Mucosa of gallbladder (tissue), 1 donor: ENCODE measurements around the gene TAB2. TPM values are rescaled to one million over a fixed set of nuclear protein-coding genes. Genes with fewer than 3 reads are reported as not detected.

ENCODE experiments used
- DNase-seq: peaks from one replicate; pipeline ENCODE4 v3.0.0-alpha.2; 2020; ENCODE audit warnings: low spot score
- total RNA-seq: library from RNA; stranded (reverse); gene quantifications from one replicate; pipeline ENCODE4 v1.2.1, GENCODE V29; 2021
- donor health status: DM: no; HTN: no; CAD: no.

The TAB2 gene
- total RNA-seq, 1 donor from 2014 or later = 46.1 TPM

DNA sequence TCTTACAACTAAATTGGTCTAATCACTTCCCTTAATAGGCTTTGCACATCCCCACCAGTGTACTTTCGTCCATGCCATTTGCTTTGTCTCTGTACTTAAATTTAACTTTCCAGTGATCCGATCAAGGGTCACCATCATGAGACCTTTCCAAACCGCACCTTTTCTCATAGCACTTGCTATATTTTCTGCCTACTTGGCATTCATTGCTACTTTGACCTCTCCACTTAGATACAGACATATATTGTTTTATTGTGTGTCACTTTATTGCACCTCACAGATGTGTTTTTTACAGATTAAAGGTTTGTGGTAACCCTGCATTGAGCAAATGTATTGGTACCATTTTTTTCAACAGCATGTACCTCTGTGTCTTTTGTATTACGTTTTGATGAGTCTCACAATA lies 97.3 kb downstream of the TAB2 start:
- no peak for DNase-seq

DNA sequence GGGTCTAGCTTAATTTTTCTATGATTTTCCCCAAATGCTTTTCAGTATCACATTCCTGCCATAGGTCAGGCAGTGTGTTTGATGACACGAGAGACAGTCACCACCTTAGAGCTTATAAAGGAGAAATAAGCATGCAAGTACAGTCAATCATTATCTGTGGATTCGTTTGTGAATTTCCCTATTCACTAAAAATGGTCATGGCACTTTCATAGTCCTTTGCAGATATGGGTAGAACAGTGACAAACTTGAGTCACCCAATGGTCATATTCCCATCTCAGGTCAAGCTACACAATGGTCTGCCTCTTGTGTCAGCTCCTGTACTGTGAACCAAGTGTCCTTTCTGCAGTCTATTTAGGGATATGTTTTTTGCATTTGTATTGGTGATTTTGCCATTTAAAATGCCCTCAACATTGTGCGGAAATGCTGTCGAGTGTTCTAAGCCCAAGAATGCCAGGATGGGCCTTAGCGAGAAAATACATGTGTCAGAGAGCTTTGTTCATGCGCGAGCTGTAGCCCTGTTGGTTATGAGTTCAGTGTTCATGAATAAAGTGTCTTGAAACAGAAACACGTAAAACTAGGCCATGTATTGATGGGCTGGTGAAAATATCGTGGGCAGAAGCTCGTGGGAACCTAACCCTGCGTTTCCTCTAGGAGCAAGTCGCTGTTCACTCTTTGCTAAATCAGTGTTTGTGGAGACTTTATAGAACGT lies 102.3 kb downstream of the TAB2 start:
- no peak for DNase-seq

DNA sequence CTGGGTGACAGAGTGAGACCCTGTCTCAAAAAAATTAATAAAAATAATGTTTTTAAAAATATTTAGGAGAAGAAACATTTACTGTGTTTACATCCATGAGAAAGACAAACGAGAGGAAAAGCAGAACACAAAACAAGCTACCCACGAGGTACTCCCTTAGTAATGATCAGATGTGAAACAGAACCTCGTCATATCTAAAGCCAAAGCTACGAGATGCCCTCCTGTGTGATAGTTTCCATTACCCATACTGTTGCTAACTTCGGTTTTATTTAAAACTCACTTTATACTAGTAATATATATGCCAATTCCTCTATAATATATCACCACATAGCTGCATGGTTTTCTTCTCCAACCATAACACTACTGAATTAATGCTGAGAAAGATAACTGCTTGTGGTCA lies 103.6 kb downstream of the TAB2 start:
- DNase-seq = no peak

DNA sequence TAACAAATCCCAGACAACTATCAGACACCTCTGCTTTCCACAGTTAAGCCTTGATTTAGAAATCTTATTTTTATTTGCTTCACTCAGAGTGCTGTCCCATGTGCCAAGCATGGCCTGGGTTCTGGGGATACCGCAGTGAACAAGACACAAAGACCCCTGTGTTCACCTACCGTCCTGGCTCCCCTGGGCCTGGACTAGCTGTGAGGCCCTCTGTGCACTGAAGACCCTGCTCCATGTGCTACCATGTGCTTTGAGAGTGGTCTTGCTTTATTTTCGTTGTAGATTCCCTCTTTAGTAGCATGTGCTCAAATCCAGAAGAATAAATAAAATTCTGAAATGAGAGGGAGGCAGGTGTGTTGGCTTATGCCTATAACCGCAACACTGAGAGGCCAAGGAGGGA lies 105.1 kb downstream of the TAB2 start:
- no peak for DNase-seq

DNA sequence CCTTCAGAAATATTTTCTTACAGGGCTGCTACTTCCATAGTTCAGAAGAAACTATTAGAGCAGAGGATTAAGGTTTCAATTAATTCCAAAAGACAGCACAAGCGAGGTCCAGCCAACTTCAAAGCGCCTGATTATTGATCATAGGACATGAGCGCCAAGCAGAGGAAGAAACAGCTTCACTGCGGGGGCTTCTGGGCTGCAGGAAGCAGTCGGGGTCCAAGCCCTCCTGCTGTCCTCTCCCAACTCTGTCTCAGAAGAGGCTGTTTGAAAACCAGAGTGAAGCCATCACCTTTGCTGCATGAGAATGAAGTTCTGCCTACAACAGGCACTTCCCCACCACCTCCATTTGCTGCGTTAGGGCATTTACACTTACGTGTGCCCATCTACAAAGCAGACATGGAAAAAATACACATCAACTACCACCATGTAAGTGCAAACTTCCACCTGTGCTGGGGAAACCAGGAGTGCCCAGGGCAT lies 106.5 kb downstream of the TAB2 start:
- no peak for DNase-seq

DNA sequence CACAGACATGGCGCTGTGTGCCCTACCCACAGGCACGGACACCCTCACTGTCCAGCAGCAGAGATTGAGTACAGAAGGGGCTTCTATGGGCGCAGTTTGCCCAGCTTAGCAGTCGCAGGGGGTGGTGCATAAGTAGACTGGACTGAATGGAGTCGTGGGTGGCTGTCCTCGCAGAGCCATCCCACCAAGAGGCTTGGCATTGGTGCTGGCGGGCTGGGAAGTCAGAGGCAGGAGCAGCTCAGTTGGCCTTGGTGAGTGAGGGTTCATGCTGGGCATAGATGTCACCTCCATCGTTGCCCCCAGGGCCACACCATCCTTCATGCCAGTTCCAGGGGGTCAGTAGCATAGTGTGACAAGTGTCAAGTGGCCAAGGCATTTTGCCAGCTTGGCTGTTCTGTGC lies 107.7 kb downstream of the TAB2 start:
- no peak for DNase-seq

DNA sequence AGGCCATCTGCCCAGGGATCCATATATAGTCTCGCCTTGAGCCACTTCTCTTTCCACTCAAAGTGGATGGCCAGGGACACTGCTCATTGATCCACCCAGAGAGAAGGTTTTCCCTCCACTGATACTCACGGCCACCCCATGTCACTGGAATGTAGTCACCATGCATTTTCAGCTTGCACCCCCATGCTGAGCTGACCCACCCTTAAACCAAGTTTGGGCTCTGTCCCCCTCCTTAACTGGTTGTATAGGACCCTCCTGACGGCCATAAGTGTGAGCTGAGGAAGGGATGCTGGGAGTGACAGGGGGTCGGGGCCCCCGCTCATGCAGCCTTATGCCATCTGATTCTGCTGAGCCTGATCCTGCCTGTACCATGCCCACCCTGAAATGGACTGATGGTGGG lies 108.2 kb downstream of the TAB2 start:
- DNase-seq = no peak

DNA sequence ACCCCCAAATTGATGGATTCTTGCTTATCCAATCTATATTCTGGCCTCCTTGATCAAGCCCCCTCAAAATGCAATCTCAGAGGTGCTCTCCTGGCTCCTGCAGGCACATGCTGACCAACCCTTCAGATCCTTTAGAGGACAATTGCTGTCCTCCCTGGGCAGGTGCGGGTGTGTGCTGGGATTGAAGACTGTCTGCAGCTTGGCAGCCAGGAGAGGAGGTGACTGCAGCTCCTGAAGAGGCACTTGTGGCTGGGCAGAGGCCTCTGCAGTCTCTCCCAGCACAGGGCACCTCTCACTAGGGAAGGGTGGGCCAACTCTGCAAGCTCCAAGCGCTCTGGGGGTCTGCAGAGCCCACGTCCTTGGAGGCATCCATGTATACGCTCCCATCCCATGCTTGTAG lies 111.1 kb downstream of the TAB2 start:
- no peak for DNase-seq

DNA sequence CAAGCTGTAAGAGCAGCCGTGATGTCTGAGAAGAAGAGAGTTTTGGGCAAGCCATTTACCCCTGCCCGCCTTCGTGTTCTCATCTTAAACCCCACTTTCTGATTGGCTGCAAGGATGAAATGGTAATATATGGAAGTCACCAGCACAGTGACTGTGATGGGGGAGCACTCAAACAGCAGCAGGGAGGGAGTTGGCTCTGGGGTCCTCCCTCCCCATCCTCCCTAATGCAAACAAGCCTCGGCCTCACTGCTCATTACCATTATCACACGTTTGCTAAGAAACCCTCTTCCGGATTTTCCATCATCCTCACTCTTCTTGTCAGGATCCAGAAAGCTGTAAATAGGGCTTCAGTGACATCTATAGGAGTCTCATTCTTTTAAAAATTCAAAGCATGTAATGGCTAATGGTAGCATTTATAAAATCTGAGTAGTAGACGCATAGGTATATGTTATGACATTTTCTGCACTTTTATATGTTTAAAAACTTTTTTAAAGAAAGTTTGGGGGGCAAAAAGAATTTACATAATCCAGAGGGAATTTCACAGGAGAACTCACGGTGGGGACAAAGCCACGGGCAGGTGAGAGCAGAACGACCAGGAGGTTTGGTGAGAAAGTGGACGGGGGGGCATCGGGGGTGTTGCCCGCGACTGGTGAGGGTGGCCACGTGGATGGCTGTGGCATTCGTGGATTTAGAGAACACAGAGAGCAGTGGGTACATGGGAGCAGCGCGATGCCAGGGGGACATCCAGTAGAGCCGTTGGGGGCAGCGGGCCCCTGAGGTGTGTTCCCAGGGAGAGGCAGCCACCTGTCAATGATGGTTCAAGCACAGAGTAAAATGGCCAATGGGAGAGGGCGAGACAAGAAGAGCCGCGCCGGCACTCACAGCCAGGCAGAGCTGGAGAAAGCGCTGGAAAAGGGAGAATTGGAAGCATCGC lies 112.2 kb downstream of the TAB2 start:
- no peak for DNase-seq

DNA sequence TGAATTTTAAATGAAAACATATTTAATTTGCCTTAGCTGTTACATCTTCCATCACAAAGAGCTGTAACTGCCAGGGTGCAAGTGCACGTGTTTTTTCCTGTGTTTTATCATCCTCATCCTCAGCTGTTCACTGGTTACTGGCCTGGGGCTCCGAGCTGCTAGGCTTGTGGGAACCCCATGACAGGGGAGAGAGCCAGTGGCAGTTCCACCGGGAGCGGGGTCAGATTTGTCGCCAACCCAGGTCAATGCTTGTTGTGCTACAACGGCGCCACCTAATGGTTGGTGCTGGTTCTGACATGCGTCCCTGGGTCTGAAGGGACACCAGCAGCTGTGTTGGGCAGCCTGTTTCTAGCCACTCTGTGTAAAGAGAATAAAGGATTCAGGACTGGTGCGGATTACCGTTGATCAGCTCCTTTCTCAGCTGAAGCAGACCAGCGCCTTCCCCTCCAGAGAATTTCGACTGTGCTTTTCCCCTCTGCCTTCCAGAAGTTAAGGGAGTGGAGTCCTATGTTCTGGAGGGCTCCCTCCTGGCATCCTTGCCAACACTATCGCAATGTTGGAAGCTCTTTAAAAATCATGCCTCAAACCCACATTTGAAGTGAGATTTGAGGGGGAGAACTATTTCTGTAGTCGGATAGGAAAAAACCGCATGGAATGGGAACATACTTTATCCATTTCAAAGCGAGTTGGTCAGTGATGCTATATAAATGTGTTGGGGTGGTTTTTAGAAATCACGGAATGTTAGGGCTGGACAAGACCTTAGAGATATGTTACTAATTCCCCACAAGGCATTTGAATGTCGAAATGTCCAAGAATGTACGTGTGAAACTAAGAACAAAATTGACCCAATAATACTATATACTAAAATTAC lies 114.6 kb downstream of the TAB2 start:
- peak; percentile 90 for DNase-seq

DNA sequence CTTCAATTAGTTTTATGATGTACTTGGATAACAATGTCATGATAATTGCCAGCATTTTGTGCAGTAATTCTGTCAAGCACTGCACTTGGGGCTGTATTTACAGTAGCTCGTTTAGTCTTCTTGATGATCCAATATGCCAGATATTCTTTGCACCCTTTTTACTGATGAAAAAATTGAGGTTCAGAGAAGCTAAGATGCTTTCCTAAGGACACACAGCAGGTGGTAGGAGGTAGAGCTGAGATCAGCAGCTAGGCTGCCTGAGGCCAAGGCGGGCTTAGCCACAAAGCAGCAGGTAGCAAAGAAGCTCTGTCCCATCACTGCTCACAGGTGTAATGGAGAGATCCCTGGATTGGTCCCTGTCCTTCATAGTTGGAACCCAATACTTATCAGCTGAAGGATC lies 115.9 kb downstream of the TAB2 start:
- DNase-seq = no peak

DNA sequence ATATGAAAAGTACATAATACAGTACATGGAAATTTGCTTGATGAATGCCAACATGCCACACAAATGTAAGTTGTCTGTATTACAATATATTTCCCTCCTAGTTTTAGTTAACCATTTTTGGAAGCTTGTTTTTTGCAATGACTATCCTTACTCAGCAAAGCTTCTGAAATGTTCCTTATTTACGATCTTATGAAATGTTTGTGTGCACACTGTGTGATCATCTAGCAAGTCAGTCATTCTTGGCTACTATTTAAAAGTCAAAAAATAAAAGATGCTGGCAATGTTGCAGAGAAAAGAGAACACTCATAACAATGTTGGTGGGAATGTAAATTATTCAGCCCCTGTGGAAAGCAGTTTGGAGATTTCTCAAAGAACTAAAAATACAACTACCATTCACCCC lies 116.4 kb downstream of the TAB2 start:
- no peak for DNase-seq

DNA sequence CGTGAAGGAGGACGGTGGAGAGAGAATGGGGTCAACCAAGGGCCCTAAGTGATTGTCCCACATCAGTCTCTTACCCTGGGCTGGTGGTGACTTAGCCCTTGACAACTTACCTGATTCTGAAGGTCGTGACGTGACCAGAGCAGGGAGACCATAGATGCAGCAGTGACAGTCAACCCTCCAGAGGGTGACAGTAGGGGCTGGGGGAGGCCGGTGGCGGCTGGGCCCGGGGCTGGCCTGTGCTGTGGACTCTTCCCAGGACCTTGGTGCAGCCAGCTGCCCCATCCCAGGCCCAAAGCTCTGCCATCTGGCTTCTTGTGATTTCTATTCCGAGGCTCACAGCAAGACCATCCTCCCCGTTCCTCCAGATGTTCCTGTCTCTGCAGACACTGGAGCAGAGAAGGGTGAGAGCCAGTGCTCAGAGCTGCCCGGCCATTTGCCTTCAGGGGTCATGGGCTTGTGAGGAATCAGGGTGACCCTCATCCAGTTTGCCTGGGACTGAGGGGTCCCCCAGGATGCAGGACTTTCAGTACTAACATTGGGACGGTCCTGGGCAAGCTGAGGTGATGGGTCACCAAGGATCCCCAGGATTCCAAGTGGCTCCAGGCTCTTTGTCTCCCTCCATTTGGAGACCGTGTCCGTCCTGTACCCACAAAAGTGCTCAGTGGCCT lies 118.5 kb downstream of the TAB2 start:
- DNase-seq = no peak

DNA sequence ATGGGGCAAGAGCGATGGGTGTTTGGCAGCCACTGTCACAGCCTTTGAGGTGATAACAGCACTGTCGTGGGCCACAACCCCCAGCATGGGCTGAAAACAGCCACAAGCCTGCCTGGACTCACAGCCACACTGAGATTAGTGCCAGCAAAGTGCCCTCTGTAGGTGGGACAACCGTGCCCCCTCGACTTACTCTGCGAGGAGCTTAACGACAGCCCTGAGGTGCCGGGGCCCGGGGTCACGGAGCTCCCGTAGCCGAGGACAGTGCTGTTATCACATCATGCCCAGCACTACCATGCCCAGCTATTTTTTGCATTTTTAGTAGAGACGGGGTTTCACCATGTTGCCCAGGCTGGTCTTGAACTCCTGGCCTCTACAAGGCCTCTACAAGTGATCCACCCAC lies 119.1 kb downstream of the TAB2 start:
- no peak for DNase-seq

DNA sequence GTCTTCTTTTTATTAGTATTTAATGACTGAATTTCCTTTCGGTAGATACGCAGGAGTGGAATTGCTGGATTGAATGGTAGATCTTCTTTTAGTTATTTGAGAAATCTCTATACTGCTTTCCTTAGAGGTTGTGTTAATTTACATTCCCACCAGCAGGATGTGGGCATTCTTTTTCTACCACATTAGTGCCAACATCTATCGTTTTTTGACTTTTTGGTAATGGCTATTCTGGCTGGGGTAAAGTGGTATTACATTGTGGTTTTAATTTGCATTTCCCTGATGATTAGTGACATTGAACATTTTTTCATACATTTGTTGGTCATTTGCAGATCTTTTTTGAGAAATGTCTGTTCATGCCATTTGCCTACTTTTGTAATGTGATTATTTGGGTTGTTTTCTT lies 119.7 kb downstream of the TAB2 start:
- DNase-seq = no peak

DNA sequence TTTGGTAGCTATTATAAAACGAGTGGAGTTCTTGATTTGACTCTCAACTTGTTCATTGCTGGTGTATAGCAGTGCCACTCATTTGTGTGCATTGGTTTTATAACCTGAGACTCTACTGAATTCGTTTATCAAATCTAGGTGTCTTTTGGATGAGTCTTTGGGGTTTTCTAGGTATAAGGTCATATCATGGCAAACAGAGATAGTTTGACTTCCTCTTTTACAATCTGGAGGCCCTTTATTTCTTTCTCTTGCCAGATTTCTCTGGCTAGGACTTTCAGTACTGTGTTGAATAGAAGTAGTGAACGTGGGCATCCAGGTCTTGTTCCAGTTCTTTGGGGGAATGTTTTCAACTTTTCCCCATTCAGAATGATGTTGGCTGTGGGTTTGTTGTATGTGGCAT lies 121.3 kb downstream of the TAB2 start:
- no peak for DNase-seq

DNA sequence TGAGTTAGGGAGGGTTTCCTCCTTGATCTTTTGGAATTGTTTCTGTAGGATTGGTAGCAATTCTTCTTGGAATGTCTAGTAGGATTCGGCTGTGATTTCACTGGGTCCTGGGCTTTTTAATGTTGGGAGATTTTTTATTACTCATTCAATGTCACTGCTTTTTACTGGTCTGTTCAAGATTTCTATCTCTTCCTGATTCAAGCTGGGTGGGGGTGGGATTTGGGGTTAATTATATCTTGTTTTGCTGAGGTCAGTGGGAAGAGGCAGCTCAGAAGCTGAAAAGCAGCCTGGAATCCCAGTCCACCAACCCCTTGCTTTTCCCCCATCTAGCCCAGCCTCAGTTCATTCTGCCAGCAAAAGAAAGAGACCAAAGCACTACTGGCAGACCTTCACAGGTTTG lies 122.1 kb downstream of the TAB2 start:
- no peak for DNase-seq

DNA sequence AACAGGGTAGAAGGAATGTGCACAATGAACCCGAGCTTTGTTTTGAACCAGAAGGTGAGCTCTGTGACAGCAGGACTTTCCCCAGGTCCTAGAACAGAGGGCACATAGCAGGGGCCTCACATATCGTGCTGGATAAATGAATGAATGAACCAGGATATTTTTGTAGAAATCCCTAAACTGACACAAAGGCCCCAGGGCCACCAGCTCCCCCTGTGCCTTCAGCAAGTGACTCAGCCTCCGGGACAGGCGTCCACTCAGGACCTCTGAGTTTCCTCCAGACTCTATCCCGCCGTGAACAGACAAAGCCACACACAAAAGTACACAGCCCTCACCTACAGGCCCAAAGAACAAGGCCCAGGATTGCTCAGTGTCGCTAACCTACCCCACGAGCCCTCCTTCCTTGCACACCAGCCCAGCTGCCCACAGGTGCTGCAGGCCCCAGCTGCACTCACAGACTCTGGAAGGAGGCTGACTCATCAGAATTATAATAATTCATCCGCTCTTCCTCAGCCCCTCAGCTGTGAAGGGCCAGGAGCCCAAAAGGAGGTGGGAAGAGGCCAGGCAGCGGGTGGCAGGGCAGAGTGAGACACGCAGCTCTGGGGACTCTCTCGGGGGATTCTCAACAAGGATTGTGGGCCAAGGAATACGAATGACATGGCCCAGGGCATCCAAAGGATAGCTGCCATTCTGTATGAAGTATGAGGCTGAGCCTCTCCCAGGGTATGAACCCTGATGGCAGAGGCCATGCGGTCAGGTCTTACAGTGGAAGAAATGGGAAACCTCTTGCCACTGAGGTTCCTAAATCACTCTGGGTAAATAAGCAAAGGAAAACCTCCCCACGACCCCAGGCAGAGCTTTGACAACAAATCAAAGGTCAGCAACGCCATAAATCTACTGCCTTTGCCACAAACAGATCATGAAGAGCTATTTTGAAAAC lies 123.5 kb downstream of the TAB2 start:
- no peak for DNase-seq

DNA sequence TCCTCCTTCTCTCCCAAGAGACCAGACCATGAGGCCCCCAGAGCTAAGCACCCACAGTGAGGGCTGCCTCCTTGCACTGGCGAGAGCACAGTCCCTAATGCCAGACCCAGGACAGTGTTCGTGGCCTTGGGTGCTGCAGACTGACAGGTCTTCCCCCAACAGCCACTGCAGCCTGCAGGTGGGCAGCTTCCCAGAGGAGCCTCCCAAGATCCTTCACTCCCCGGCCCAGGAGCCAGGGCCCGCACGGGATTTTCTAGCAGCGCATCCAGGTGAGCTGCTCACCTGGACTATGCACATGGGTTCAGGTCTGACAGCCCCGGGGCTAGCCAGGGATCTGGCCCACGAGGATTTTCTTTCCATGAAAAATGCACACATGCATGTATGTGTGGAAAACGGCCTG lies 124.2 kb downstream of the TAB2 start:
- no peak for DNase-seq

DNA sequence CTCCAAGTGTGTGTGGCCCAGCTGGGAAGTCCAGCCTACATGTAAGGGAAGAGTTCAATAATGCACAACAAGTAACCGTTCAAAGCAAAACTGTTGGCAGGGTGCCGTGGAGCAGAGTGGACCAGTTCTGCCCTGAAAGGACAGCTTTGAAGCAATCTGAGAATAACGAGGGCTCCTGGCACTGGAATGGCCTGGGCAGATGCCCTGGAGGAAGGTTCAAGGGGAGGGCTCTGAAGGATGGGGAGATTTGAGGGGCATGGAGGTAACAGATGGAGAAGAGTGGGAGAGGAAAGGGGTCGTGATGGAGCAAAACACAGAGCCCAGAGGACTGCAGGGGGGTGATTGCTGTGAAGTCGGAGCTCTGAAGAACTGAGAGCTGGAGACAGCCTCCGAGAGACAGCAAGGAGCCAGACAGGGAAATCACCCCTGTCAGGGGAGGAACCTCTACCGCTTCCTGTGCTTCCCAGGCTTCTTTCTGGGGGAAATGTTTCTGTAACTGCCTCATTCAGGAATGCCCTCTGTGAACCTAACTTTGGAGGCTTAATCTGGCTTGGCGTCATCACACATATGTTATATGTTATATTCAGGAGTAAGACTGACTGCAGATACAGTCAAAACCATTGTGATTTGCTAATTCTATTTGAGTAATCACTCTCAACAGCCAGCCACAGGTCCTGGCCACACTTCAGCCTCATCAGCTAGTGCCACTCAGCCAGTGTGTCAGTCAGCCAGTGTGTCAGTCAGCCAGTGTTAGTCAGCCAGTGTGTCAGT lies 126.1 kb downstream of the TAB2 start:
- DNase-seq = no peak
